HG03025 (cell line): Measurements from ENCODE around the gene GAL3ST1.
"Not testable (repeated sequence)": the region's sequence is repeated elsewhere in the genome, so short reads cannot be mapped to it uniquely, and the experiment has no call there.

Experiments
- ATAC-seq: cut with Tn5 transposase; IDR thresholded peaks from one replicate; pipeline ENCODE4 v1.9.1; 2021; ENCODE audit warnings: mild to moderate bottlenecking, moderate library complexity; ENCODE audit not compliant: unreplicated experiment, low FRiP score

GAL3ST1 gene

DNA sequence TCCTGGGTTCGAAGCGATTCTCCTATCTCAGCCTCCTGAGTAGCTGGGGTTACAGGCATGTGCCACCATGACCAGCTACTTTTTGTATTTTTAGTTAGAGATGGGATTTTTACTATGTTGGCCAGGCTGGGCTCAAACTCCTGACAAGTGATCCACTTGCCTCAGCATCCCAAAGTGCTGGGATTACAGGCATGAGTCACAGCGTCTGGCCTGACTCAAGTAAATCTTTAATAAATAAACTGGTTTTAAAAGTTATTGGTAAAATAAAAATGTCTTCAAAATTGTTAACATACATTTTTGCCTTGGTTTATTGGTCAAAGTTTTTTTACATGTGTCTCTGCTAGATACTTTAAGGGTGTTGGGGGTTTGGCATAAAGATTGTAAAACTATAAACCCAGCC is 24.5 kb upstream of the GAL3ST1 start:
- ATAC-seq, result no peak

DNA sequence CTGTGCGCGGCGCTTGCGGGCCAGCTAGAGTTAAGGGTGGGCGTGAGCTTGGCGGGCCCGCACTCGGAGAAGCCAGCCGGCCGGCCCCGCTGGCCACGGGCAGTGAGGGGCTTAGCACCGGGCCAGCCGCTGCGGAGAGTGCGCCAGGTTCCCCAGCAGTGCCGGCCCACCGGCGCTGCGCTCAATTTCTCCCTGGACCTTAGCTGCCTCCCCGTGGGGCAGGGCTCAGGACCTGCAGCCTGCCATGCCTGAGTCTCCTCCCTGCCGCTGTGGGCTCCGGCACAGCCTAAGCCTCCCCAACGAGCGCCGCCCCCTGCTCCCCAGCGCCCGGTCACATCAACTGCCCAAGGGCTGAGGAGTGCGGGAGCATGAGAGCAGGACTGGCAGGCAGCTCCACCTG is 22.4 kb upstream of the GAL3ST1 start:
- ATAC-seq, result no peak

DNA sequence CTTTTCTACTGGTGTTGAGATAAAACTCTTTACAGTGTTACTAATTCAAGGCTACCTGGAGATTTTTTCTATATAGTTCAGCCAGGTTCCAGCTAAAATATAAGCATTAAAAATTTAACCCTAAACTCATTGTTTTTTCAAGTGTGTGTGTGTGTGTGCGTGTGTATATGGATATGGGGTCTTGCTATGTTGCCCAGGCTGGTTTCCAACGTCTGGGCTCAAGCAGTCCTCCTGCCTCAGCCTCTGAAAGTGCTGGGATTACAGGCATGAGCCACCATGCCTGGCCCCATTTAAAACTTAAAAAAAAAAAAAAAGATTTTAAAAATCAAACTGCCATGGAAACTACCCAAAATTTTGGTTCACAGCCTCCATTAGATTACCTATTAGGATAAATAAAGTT is 21.7 kb upstream of the GAL3ST1 start:
- no peak for ATAC-seq

DNA sequence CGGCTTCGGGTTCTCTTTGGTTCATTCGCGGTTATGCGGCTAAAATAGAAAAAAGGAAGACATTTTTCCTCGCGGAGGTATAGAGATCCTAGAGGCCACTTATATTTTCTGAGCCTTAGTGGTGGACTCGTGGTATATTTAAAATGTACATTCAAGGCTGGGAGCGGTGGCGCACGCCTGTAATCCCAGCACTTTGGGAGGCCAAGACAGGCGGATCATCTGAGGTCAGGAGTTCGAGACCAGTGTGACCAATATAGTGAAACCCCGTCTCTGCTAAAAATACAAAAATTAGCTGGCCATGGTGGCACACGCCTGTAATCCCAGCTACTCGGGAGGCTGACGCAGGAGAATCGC is 17.9 kb upstream of the GAL3ST1 start:
- ATAC-seq, result not testable (repeated sequence)

DNA sequence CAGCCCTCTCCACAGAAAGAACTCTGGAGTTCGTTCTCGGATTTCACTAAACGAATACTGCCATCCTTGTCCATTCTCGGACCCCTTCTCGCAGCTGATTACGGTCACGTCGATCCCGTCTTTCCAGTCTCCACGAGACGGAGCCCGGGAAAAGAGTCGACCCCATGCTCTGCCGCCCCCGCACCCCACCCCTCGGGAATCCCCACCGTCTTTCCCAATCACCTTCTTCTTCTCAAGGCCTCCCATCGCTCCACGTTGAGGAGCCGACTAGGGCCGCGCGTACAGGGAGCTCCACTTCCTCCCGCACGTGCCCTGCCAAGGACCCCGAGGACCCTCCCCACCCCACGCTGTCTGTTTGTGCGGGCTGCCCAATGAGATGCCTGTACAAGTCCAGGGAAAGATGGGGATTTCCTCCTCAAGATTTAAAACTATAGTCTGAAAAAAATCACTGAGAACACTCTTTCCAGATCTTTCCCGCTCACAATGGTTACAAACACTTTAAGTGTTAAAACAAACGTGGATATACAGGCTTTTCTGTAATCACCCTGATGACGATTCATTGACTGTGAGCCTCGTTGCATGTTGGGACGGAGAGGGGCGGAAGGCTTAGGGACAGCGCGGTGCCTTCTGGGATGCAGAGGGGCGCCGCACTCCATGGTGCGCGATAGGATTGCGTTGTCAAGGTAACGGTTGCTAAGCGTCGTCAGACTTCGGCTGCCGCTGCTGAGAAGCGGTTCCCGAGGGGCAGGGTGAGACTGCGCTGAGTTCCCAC is 17.3 kb upstream of the GAL3ST1 start, which contains the start of gene PES1:
Gene PES1 (minus strand): TSS at position 323 of the 772 bp plus-strand sequence. CDS start 77 bp downstream, at position 246.
- peak; percentile 93 for ATAC-seq

DNA sequence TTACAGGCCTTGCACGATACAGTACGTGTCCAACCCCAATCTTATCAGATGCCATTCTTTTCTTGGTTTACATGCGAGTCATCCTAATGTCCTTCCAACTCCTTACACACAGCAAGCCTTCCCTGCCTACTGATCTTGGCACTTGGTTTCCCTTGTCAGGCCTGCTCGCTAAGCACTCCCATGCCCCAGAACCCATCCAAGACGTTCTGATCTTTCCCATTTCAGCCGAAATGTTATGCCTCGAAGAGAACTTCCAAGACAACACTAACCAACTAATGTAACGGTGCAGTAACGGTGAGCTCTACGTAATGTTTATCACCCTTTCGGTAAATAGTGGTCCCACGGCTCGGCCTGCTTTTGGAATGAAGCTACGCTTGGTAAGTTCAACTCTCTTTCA is 16.7 kb upstream of the GAL3ST1 start:
- no peak for ATAC-seq

DNA sequence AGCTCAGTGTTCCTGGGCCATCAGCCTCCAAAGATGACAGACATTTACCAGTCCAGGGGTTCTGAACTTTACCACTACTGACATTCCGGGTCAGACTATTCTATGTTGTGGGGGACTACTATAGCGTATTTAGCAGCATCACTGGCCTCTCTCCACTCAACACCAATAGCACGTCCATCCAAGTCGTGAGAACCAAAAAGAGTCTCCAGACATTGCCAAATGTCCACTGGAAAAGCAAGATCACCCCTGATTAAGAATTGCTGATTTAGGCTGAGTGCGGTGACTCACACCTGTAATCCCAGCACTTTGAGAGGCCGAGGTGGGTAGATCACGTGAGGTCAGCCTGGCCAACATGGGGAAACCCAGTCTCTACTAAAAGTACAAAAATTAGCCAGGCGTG is 11.9 kb upstream of the GAL3ST1 start:
- ATAC-seq, result no peak

DNA sequence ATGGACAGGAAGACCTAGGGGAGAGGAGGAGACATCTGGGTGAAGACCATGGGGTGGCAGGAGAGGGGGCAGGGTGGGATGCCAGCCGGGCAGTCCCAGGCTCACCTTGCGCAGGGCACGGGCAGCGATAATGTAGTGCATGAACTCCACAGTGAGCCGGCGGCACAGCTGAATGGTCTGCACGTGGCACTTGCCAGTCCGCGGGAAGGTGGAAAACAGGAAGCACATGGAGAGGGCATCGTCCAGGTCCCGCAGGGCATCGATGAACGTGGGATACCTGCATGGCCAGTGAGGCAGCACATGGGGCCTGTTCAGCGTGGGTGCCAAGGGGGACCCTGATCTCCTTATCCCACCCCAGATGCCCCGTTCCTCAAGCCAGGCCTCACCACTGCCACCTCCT is 10.0 kb upstream of the GAL3ST1 start:
- ATAC-seq, result no peak

DNA sequence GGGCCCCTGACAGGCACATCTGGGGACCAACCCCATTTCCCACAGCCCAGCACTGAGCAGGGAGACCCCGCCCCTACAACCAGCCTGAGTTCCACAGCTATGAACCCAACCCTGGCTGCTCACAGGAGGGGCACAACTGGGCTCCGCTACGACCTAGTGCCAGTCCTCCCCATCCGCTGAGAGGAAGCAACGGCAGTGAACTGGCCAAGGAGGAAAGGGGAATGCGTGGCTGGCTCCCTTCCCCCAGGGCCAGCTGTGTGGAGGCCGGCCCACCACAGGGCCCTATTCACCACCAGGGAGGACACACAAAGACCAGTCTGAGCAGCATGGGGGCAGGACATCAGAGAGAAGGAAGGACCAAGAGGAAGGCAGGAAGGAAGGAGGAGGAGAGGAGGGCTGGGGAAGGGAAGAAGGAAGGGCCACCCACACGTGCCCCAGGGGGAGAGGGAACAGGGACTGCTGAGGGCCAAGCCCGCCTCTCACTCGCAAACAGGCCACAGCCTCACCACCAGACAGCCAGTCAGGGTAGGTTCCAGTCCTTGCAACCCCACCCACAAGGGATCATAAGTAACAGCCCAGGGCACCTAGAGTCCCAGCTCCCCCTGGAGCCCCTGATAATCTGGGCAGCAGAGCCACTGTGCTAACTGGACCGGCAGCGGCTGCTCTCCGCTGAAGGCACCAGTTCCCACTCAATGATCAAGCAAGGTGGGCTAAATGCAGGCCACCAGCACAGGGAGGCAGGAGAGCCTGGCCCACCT is 8.5 kb upstream of the GAL3ST1 start:
- no peak for ATAC-seq

DNA sequence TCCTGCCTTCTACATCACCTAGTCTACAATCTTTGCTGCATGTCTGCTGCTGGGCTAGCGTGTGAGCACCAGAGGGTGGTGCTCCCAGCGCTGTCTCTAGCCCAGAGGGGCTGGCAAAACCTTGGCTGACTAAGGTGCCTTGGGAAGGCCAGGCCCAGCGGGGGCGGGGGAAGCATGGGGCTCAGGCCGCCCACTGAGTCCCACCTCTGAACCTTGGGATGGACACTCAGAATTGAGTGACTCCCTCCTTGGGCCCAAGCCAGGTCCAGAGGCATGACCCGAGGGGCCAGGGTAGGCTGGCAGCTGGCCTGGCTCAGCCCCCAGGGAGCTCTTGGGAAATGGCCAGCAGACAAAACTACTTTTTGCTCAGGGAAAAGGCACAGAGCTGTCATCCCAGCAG is 7.6 kb upstream of the GAL3ST1 start:
- no peak for ATAC-seq

DNA sequence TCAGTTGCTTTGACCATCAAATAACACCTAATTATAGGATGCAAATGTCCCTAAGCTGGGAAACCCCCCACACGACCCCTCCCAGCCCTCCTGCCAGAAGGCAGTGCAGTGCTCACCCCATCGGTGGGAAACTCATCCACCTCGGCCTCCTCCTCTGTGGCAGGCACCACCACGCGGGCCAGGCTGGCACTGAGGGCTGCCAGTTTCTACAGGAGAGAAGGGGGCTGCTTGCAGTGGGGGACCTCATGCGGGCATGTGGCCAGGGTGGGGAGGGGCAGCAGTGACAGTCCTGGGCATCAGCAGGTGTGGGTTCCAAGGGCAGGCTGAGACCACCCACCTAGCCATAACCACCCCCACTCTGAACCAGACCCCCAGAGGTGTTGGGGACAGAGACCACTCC is 6.4 kb upstream of the GAL3ST1 start:
- no peak for ATAC-seq

DNA sequence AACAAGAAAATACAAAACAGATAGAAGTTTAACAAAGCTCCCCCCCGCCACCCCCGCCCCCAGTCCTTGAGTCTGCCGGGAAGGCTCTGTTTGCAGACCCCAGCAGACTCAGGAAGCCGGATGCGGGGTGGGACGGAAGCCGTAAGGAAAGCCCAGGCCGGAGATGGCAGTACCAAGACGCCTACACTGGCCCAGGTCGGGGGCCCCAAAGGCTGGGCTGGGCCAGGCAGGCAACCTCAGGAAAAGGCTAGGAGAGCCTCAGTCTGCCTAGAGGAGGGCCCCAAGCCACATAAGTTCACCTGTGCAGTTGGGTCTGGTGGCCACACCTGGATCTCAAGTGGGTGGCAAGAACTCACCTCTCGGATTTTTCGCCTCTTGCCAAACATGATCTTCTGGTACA is 4.0 kb upstream of the GAL3ST1 start:
- ATAC-seq, result no peak

DNA sequence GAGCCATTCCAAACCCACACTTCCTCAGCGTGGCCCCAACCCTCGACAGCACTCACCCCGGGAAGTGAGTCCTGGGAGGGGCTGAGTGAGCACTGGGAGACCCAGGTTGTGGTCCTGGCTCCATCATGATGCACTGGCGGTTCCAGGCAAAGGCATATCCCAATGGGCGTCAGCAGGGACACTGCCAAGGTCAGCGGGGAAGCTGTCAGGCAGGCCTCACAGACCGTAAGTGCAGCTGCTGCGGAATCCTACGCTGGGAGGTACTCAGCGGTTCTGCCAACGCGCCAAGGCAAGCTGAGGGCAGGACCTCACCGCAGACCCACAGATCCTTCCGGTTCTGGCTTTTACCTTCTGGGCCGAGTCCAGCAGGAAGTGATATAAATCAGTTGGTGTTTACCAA is 1.4 kb upstream of the GAL3ST1 start:
- no peak for ATAC-seq

DNA sequence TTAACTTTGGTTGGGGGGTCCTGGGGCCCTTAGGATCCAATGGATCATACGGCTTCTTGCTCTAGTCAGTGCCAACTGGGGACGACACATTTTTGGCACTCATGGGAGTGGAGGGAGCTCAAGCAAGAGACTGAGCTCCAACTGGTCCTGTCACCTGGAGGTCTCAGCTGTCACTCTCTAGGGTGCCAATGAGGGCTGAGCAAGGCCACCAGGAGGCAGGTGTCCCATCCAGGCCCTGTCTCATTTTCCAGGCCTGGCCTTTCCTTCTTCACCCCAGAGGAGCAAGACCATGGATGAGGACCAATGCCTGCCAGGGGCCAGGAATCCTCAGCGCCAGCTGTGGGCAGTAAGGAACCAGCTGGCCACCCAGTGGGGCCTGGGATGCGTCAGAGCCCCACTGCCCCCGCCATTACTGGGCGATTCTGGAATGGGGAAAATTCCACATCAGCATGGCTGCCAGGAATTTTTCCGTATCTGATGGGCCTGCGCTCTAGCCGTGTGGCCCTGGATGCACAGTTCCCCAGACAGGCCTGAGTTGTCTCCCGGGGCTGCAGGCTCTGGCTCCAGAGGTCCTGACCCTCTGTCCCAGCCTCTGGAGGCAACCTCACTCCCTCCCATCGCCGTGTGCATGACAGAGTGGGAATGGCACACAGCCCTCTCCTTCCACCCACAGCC is 669 bp upstream of the GAL3ST1 start:
- no peak for ATAC-seq

DNA sequence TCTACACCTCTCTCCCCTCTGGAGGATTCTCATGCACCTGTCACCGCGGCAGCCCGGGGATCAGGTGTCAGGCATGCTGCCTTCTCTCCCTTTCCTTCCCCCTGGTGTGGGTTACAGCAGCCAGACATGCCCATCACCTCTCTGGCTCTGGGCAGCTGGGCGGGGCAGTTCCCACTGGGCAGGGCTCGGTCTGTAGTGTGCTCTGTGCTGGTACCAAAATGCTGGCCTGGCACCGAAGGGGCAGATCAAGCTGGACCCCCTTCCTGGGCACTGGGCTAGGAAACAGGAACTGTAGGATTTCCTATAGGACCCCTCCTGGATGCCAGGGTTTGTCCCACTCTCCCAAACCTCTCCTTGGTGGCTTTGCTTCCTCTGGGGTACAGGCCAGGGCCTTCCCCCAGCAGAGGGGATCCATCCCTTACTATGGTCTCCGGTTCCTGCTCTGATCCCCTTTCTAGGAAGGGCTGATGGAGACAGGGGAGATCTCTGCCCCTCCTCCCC is 821 bp downstream of the GAL3ST1 start:
- no peak for ATAC-seq

DNA sequence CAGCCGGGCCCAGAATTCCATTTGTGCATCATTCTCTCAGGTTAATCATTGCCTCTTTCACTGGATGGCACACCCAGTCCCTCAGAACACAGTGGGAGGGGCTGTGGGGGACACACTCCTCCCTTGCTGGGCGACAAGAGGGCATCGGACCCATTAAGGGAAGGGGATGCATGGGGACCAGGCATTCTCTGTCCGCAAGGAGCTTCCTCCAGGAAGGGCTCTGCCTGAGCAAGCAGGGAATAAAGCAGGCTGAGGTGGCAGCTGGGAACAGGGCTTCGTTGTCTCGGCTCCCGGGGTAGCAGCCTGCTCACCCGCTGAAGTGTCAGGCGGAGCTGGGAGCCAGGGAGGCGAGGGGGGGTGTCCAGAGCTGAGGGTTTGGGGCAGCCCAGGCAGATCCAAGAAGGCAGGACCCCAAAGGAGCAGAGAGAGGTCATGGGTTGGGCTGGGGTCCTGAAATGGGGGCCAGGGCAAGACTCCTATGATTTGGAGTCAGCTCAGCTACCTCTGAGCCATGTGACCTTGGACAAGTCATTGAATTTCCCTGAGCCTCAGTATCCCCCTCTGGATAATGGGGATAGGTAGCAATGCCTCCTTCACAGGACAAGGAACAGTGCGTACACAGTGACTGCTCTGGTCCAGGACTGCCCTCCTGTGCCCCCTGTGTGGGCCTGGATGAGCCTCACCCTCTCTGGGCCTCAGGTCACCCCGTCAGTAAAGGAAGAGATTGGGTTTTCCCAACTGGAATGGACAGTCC is 1.4 kb downstream of the GAL3ST1 start:
- ATAC-seq, result no peak

DNA sequence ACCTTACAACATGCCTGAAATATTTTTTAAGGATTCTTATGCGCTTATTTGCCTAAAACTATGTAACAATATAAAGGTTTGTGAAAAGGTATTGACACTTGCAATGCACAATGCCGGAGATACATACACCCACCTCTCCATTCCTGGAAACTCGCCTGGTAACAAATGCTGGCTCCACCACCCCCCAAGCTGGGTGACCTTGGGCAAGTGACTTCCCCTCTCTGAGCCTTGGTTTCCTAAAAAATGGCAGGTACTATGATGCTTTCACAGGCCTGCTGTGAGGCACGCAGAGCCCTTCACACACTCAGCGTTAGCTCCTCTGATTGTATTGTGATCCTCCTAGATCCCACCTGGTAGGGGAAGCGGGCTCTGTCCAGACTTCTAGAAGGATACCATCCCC is 2.3 kb downstream of the GAL3ST1 start:
- ATAC-seq, result no peak

DNA sequence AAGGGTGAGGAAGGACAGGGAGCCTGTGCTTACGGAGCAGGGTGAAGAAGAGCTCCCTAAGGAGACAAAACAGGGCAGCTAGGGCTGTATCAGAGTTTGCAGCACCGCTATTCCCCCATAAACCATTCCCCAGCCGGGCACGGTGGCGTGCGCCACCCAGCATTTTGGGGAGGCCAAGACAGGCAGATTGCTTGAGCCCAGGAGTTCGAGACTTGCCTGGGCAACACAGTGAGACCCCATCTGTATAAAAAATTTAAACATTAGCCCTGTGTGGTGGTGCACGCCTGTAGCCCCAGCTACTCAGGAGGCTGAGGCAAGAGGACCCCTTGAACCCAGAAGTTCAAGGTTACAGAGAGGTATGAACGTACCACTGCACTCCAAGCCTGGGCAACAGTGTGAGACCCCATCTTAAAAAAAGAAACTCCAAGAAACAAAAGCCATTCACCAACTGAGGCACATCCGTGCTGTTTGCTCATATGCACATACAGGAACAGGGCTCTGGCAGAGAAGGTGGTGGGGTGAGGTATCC is 4.7 kb downstream of the GAL3ST1 start:
- no peak for ATAC-seq

DNA sequence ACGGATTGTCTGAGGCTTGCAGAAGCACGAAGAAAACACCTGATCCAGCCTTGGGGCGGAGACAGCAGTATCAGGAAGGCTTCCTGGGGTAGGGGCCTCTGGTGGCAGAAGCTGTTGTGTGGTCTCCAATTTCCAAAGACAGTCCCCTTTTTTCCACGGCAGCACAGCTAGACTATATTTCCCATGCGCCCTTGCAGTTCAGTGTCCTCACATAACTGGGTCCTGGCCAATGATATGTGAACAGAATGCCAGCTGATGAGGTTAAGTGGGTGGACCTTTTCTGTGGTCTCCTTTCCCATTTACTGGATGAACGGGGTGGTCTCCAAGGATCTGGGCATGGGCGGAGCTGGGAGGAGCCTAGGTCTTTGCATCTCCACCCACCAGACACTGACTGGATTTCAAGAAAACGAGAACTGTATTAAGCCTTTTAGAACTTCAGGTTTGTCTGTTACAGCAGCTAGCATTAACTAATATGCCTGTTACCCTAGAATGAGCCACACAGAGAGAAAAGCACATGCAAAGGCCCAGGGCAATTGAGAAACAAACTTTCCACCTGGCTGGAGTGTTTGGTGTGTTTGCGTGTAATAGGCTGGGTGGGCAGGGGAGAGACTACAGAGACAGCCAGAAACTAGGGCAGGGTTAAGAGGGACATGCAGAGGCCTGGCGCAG is 6.2 kb downstream of the GAL3ST1 start:
- ATAC-seq, result no peak

DNA sequence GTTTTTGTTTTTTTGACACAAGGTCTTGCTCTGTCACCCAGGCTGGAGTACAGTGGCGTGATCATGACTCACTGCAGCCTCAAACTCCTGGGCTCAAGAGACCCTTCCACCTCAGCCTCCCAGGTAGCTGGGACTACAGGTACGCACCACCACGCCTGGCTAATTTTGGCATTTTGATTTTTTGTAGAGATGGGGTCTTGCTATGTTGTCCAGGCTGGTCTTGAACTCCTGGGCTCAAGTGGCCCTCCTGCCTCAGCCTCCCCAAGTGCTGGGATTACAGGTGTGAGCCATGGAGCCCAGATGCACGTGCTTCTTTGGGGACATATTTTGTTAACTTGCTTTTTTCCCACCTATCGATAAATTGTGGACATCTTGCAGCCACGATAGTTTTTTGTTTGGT is 7.2 kb downstream of the GAL3ST1 start:
- ATAC-seq, result not testable (repeated sequence)
